HepG2 (cell line): ENCODE results near the gene PDLIM7. TPM values are rescaled to one million over a fixed set of nuclear protein-coding genes. Genes with fewer than 3 reads are reported as not detected.

Source experiments
- DR1 ChIP-seq: sonication (generic); formaldehyde crosslinking; IDR thresholded peaks from 2 replicates; pipeline ENCODE4 v1.8.0; 2021; ENCODE audit warnings: mild to moderate bottlenecking, missing genetic modification reagents, inconsistent platforms
- FOXC1 ChIP-seq: sonication (generic); formaldehyde crosslinking; IDR thresholded peaks from 2 replicates; pipeline ENCODE4 v1.8.0; 2022; ENCODE audit warnings: mild to moderate bottlenecking, missing genetic modification reagents, borderline replicate concordance
- KDM1A ChIP-seq: IDR thresholded peaks from 2 replicates; pipeline ENCODE4 v1.6.1; 2016; ENCODE audit warnings: missing compliant biosample characterization
- MED13 ChIP-seq: sonication (generic); formaldehyde crosslinking; IDR thresholded peaks from 2 replicates; pipeline ENCODE4 v1.5.0; 2020; ENCODE audit warnings: missing genetic modification reagents
- NFYC ChIP-seq: IDR thresholded peaks from 2 replicates; pipeline ENCODE4 v1.6.1; 2016; ENCODE audit warnings: missing genetic modification reagents, missing compliant biosample characterization
- RARA ChIP-seq: IDR thresholded peaks from 2 replicates; pipeline ENCODE4 v1.6.1; 2016; ENCODE audit warnings: missing genetic modification reagents, missing compliant biosample characterization
- RFX1 ChIP-seq: fragments of 450-650 bp; IDR thresholded peaks from 2 replicates; pipeline ENCODE4 v1.6.1; 2017
- RFX5 ChIP-seq: IDR thresholded peaks from 2 replicates; pipeline ENCODE4 v1.6.1; 2011; ENCODE audit warnings: low read depth, low read length, improper control_type of control experiment
- SMYD3 ChIP-seq: sonication (generic); formaldehyde crosslinking; IDR thresholded peaks from 2 replicates; pipeline ENCODE4 v1.8.1; 2023; ENCODE audit warnings: mild to moderate bottlenecking, missing genetic modification reagents
- SUZ12 ChIP-seq: fragments of 150-350 bp; IDR thresholded peaks from 2 replicates; pipeline ENCODE4 v1.6.1; 2014; ENCODE audit warnings: low read depth, low read length
- U2AF1 ChIP-seq: fragments of 200-400 bp; formaldehyde crosslinking; optimal IDR thresholded peaks from 2 replicates; pipeline ENCODE3; 2017; ENCODE audit warnings: mild to moderate bottlenecking, low read depth, low read length
- ZFP41 ChIP-seq: sonication (generic); formaldehyde crosslinking; IDR thresholded peaks from 2 replicates; pipeline ENCODE4 v1.4.0; 2020; ENCODE audit warnings: mild to moderate bottlenecking, missing genetic modification reagents, borderline replicate concordance
- ZFY ChIP-seq: sonication (generic); formaldehyde crosslinking; IDR thresholded peaks from 2 replicates; pipeline ENCODE4 v1.4.0; 2020; ENCODE audit warnings: missing genetic modification reagents
- ZNF121 ChIP-seq: sonication (generic); formaldehyde crosslinking; IDR thresholded peaks from 2 replicates; pipeline ENCODE4 v1.5.0; 2020; ENCODE audit warnings: mild to moderate bottlenecking, missing genetic modification reagents
- ZNF317 ChIP-seq: sonication (generic); formaldehyde crosslinking; IDR thresholded peaks from 2 replicates; pipeline ENCODE4 v1.5.0; 2020; ENCODE audit warnings: mild to moderate bottlenecking, missing genetic modification reagents
- ZNF333 ChIP-seq: sonication (generic); formaldehyde crosslinking; IDR thresholded peaks from 2 replicates; pipeline ENCODE4 v1.4.0; 2020; ENCODE audit warnings: mild to moderate bottlenecking, missing genetic modification reagents, borderline replicate concordance
- ZNF773 ChIP-seq: sonication (generic); formaldehyde crosslinking; IDR thresholded peaks from 2 replicates; pipeline ENCODE4 v1.4.0; 2020; ENCODE audit warnings: missing genetic modification reagents, borderline replicate concordance
- polyA plus RNA-seq, 8 experiments: library from polyadenylated mRNA; depleted of rRNA in 3 of 8; stranded (reverse) in 7 of 8; unstranded in 1 of 8; fragments of >200 nt; fragmentation: Illumina TruSeq in 4 of 8; extraction: Trizol in 4 of 8; gene quantifications; 2 replicates each; pipeline versions ENCODE4 v1.2.1 to v1.2.3, GENCODE V29; 2011 to 2016; ENCODE audit warnings: low read depth in 4 of 8, missing spikeins in 1 of 8, mixed read lengths in 1 of 8; ENCODE audit not compliant: insufficient read depth in 1 of 8
- total RNA-seq, 5 experiments: library from RNA; depleted of rRNA; stranded (reverse); fragments of >200 nt; fragmentation: Illumina TruSeq; extraction: Trizol; gene quantifications; 2 replicates each; pipeline ENCODE4 v1.2.3, GENCODE V29; 2016; ENCODE audit warnings: low read depth in 1 of 5
- TF ChIP-seq, protein P1 (sequence below): sonication (generic); formaldehyde crosslinking; conservative IDR thresholded peaks from 2 replicates; pipeline ENCODE4 v1.4.0; 2020; ENCODE audit warnings: mild to moderate bottlenecking, missing genetic modification reagents, moderate library complexity
- TF ChIP-seq, protein P2 (sequence below), 2 experiments: sonication (generic) in 1 of 2; formaldehyde crosslinking in 1 of 2; IDR thresholded peaks; 2 replicates each; pipeline versions ENCODE4 v1.4.0 to v1.6.1; 2016 to 2020; ENCODE audit warnings: borderline replicate concordance in 1 of 2, low read depth in 1 of 2, mild to moderate bottlenecking in 1 of 2, missing genetic modification reagents in 1 of 2
- TF ChIP-seq, protein P3 (sequence below): sonication (generic); formaldehyde crosslinking; IDR thresholded peaks from 2 replicates; pipeline ENCODE4 v1.4.0; 2020; ENCODE audit warnings: missing genetic modification reagents, borderline replicate concordance

The PDLIM7 gene
- total and polyA plus RNA-seq, 2 of the 13 experiments (the other 11 are each of a cell fraction or from before 2014, with no cell fraction given): 21.1 to 31.3 TPM

DNA sequence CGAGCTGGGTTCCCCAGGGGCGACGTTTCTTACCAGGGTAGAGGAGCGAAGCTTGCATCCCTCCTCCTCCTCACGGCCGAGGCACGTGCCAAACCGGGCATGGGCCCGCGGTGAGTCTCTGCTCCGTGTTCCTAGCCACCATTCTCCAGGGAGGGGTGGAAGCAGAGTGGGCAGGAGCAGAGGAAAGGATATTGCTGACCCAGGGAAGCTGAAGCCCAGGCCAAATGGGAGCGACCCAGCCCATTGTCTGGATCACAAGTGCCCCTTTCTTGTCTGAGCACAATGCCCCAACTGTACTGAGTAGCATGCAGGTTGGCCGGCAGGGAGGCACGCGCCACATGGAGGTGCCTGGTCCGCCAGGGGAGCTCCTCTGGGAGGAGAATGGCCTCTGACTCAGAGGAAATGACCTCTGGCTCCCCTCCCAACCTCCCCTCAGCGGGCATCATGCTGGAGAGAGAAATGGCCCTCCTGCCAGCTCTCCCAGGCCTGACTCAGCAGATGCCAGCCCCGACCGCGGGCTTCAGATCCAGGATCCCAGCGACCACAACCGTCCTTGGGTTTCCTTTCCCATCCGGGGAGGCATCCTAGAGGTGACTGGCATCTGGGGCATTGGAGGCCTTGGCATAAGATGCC is 49.7 kb downstream of the PDLIM7 start (continued):
- TF ChIP-seq ZFY (CRISPR knock-in tag): no peak; the same call in 1 of the 2 replicates
- TF ChIP-seq RFX5: no peak
- no peak for TF ChIP-seq MED13
- TF ChIP-seq ZNF333 (CRISPR knock-in tag): no peak
- TF ChIP-seq ZNF773 (CRISPR knock-in tag): no peak; the same call in 1 of the 2 replicates
- no peak for TF ChIP-seq ZFP41 (CRISPR knock-in tag)
- TF ChIP-seq, protein P1, sequence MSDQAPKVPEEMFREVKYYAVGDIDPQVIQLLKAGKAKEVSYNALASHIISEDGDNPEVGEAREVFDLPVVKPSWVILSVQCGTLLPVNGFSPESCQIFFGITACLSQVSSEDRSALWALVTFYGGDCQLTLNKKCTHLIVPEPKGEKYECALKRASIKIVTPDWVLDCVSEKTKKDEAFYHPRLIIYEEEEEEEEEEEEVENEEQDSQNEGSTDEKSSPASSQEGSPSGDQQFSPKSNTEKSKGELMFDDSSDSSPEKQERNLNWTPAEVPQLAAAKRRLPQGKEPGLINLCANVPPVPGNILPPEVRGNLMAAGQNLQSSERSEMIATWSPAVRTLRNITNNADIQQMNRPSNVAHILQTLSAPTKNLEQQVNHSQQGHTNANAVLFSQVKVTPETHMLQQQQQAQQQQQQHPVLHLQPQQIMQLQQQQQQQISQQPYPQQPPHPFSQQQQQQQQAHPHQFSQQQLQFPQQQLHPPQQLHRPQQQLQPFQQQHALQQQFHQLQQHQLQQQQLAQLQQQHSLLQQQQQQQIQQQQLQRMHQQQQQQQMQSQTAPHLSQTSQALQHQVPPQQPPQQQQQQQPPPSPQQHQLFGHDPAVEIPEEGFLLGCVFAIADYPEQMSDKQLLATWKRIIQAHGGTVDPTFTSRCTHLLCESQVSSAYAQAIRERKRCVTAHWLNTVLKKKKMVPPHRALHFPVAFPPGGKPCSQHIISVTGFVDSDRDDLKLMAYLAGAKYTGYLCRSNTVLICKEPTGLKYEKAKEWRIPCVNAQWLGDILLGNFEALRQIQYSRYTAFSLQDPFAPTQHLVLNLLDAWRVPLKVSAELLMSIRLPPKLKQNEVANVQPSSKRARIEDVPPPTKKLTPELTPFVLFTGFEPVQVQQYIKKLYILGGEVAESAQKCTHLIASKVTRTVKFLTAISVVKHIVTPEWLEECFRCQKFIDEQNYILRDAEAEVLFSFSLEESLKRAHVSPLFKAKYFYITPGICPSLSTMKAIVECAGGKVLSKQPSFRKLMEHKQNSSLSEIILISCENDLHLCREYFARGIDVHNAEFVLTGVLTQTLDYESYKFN (CRISPR knock-in tag): peak; percentile 44
- no peak for TF ChIP-seq KDM1A (CRISPR knock-in tag)
- no peak for TF ChIP-seq RFX1
- TF ChIP-seq, protein P2, sequence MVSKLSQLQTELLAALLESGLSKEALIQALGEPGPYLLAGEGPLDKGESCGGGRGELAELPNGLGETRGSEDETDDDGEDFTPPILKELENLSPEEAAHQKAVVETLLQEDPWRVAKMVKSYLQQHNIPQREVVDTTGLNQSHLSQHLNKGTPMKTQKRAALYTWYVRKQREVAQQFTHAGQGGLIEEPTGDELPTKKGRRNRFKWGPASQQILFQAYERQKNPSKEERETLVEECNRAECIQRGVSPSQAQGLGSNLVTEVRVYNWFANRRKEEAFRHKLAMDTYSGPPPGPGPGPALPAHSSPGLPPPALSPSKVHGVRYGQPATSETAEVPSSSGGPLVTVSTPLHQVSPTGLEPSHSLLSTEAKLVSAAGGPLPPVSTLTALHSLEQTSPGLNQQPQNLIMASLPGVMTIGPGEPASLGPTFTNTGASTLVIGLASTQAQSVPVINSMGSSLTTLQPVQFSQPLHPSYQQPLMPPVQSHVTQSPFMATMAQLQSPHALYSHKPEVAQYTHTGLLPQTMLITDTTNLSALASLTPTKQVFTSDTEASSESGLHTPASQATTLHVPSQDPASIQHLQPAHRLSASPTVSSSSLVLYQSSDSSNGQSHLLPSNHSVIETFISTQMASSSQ (IDR thresholded peaks at IDR 0.05; ENCODE audit: low read depth): no peak
- TF ChIP-seq, protein P2 (CRISPR knock-in tag; IDR thresholded peaks at IDR 0.05; ENCODE audit: borderline replicate concordance): peak; percentile 75; the same call in 1 of the 2 replicates
- TF ChIP-seq, protein P3, sequence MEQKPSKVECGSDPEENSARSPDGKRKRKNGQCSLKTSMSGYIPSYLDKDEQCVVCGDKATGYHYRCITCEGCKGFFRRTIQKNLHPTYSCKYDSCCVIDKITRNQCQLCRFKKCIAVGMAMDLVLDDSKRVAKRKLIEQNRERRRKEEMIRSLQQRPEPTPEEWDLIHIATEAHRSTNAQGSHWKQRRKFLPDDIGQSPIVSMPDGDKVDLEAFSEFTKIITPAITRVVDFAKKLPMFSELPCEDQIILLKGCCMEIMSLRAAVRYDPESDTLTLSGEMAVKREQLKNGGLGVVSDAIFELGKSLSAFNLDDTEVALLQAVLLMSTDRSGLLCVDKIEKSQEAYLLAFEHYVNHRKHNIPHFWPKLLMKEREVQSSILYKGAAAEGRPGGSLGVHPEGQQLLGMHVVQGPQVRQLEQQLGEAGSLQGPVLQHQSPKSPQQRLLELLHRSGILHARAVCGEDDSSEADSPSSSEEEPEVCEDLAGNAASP (CRISPR knock-in tag): peak; percentile 37; the same call in 1 of the 2 replicates
- peak; percentile 74 for TF ChIP-seq RARA
- peak; percentile 18; the same call in 1 of the 2 replicates for TF ChIP-seq NFYC (CRISPR knock-in tag)
- no peak for TF ChIP-seq DR1
- no peak for TF ChIP-seq FOXC1 (CRISPR knock-in tag)
- TF ChIP-seq ZNF121 (CRISPR knock-in tag): no peak
- no peak for TF ChIP-seq U2AF1
- peak; percentile 76 for TF ChIP-seq ZNF317 (CRISPR knock-in tag)
- no peak for TF ChIP-seq SUZ12
- no peak for TF ChIP-seq SMYD3 (CRISPR knock-in tag)
